ENCODE data around the gene POLR2A. TPM values are rescaled to one million over a fixed set of nuclear protein-coding genes. Genes with fewer than 3 reads are reported as not detected.

Gene POLR2A
- total and polyA plus RNA-seq, 10 of the 15 experiments (the other 5 are each of a cell fraction or from before 2014, with no cell fraction given) = 1.7 to 121 (median 33.4) TPM

DNA sequence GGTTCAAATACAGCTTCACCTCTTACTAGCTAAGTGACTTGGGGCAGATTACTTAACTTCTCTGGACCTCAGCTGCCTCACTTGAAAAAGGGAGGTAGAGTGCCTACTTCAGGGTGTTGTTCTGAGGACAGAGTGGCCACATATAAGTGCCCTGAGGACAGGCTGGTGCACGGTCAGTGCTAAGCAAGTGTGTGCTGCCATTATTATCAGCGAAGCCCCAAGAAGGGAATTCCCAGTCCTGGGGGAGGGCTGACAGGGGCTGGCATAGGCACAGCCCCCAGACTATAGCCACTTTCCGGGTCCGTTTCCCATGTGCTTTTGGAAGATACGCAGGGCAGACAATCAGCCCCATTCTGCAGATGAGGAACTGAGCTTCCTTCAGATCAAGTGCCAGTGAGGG, 7.2 kb upstream of the POLR2A start:
- FAIRE-seq (no peak), DNase-seq (ENCODE audit: low read depth, low spot score) (no peak), ATAC-seq (no peak)
- ChIA-PET CTCF (interaction anchor here (0.8 to 6.2 kb wide), 6 partner anchors 10 to 121 kb away, joined by 3 to 17 read pairs (median 4); partner anchors contain the start of genes SENP3 and TMEM102), SMC1A (ENCODE audit: uncharacterized antibody, unreplicated experiment) (interaction anchor here (0.9 to 2.0 kb wide), 4 partner anchors 12 to 41 kb away, joined by 3 to 5 read pairs (median 4); partner anchors contain the start of gene TMEM102), POLR2A (interaction anchor here (0.5 to 2.1 kb wide), 5 partner anchors 8 to 41 kb away, joined by 3 to 9 read pairs (median 7); partner anchors contain the start of gene TMEM102), RAD21 (ENCODE audit: unreplicated experiment) (interaction anchor here (0.7 to 1.2 kb wide), 4 partner anchors 12 to 114 kb away, joined by 3 to 4 read pairs (median 3); no protein-coding TSS in a partner anchor)
- no TSS peak for BruUV-seq (replicated peaks)
- in situ Hi-C loops (cut with MboI) = no loop called here
- Histone ChIP-seq H3K9me3 (replicated peaks; ENCODE audit: control insufficient read depth, insufficient read depth, low read length) (no peaks in the 10 kb centered on the region), H3K27ac (ENCODE audit: control insufficient read depth, insufficient read depth) (no peak overlapping the region), H3K27me3 (replicated peaks in 1 of 2; ENCODE audit: control insufficient read depth in 2 of 2, insufficient read depth in 2 of 2, low read length in 1 of 2) (no peaks in the 10 kb centered on the region), H3K4me3 (no peak overlapping the region), H4K20me1 (ENCODE audit: control insufficient read depth, insufficient read depth) (peaks cover 2% of the 10 kb centered on the region; the same call in 1 of the 2 replicates), H2AFZ (ENCODE audit: control insufficient read depth, low read depth, low read length) (no peak overlapping the region), H3K9ac (ENCODE audit: control insufficient read depth, insufficient read depth, low read length) (no peak overlapping the region), H3K4me2 (ENCODE audit: control insufficient read depth, insufficient read depth) (peak overlapping the region; percentile 87), H3K79me2 (ENCODE audit: control insufficient read depth, insufficient read depth, low read length) (peaks cover 31% of the 10 kb centered on the region), H3K4me1 (ENCODE audit: control insufficient read depth, insufficient read depth, low read length) (peaks cover 11% of the 10 kb centered on the region), H3K36me3 (ENCODE audit: control insufficient read depth in 2 of 2, insufficient read depth in 2 of 2, low read length in 1 of 2) (no peaks in the 10 kb centered on the region)
- intact Hi-C loops (cut with micrococcal nuclease; ENCODE audit: unreplicated experiment) = no loop called here
- WGBS (ENCODE audit: insufficient coverage, insufficient replicate concordance, low lambda C conversion rate, missing lambda C conversion rate) = 94% methylated on average over 5 of the region's 5 CpGs
- TF ChIP-seq CBX5 (IDR thresholded peaks at IDR 0.05; ENCODE audit: low read depth) = no peak
- no peak for TF ChIP-seq YBX1 (IDR thresholded peaks at IDR 0.05)
- no peak for TF ChIP-seq ATF2 (IDR thresholded peaks at IDR 0.05; ENCODE audit: low read length)
- no peak for TF ChIP-seq JUNB (IDR thresholded peaks at IDR 0.05)
- TF ChIP-seq TCF12 (IDR thresholded peaks at IDR 0.05; ENCODE audit: low read depth, low read length) = no peak
- TF ChIP-seq SKIL (IDR thresholded peaks at IDR 0.05; ENCODE audit: low read depth, poor library complexity, severe bottlenecking) = no peak
- TF ChIP-seq MTA3 (IDR thresholded peaks at IDR 0.05; ENCODE audit: borderline replicate concordance, low read length) = no peak
- TF ChIP-seq, protein P1, sequence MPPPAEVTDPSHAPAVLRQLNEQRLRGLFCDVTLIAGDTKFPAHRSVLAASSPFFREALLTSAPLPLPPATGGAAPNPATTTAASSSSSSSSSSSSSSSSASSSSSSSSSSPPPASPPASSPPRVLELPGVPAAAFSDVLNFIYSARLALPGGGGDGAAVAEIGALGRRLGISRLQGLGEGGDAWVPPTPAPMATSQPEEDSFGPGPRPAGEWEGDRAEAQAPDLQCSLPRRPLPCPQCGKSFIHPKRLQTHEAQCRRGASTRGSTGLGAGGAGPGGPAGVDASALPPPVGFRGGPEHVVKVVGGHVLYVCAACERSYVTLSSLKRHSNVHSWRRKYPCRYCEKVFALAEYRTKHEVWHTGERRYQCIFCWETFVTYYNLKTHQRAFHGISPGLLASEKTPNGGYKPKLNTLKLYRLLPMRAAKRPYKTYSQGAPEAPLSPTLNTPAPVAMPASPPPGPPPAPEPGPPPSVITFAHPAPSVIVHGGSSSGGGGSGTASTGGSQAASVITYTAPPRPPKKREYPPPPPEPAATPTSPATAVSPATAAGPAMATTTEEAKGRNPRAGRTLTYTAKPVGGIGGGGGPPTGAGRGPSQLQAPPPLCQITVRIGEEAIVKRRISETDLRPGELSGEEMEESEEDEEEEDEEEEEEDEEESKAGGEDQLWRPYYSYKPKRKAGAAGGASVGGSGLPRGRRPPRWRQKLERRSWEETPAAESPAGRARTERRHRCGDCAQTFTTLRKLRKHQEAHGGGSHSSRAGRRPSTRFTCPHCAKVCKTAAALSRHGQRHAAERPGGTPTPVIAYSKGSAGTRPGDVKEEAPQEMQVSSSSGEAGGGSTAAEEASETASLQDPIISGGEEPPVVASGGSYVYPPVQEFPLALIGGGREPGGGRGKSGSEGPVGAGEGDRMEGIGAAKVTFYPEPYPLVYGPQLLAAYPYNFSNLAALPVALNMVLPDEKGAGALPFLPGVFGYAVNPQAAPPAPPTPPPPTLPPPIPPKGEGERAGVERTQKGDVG (CRISPR knock-in tag; IDR thresholded peaks at IDR 0.05) = no peak
- no peak for TF ChIP-seq NRF1 (conservative IDR thresholded peaks at IDR 0.05; ENCODE audit: low read depth, low read length)
- no peak for TF ChIP-seq PKNOX1 (IDR thresholded peaks at IDR 0.05)
- no peak for TF ChIP-seq CHD1 (IDR thresholded peaks at IDR 0.05; ENCODE audit: low read depth, low read length)
- no peak for TF ChIP-seq USF1 (IDR thresholded peaks at IDR 0.05; ENCODE audit: borderline replicate concordance, extremely low read length, insufficient read depth, low read depth, low read length)
- no peak for TF ChIP-seq ZNF24 (IDR thresholded peaks at IDR 0.05)
- TF ChIP-seq IRF4 (IDR thresholded peaks at IDR 0.05; ENCODE audit: low read depth, low read length) = no peak

Measured in GM12878 (cell line).